K562 (cell line): ENCODE measurements around the gene DNASE1L1. TPM values are rescaled to one million over a fixed set of nuclear protein-coding genes. Genes with fewer than 3 reads are reported as not detected.
A peak's percentile ranks its signal among the peaks of the same experiment; 100 is the strongest.

Experiments
- ATF3 ChIP-seq, 2 experiments: fragments of 450-650 bp in 1 of 2; sonication (generic) in 1 of 2; formaldehyde crosslinking in 1 of 2; IDR thresholded peaks in 1 of 2; conservative IDR thresholded peaks in 1 of 2; 2 replicates each; pipeline versions ENCODE4 v1.6.1 to v1.8.1; 2016 to 2023; ENCODE audit warnings: mild to moderate bottlenecking in 2 of 2, moderate library complexity in 2 of 2, inconsistent platforms in 1 of 2, missing genetic modification reagents in 1 of 2
- CBFA2T2 ChIP-seq: fragments of 450-650 bp; conservative IDR thresholded peaks from 2 replicates; pipeline ENCODE4 v1.6.1; 2017; ENCODE audit warnings: mild to moderate bottlenecking
- ERF ChIP-seq: fragments of 450-650 bp; formaldehyde crosslinking; IDR thresholded peaks from 2 replicates; pipeline ENCODE4 v1.4.0; 2020; ENCODE audit warnings: mild to moderate bottlenecking, mixed read lengths
- KDM2B ChIP-seq: fragments of 250-450 bp; sonication (Bioruptor Pico); IDR thresholded peaks from 2 replicates; pipeline ENCODE4 v1.8.0; 2021; ENCODE audit warnings: mild to moderate bottlenecking, moderate library complexity
- LEF1 ChIP-seq: fragments of 450-650 bp; IDR thresholded peaks from 2 replicates; pipeline ENCODE4 v1.6.1; 2016; ENCODE audit warnings: mild to moderate bottlenecking
- MAFF ChIP-seq: IDR thresholded peaks from 2 replicates; pipeline ENCODE4 v1.6.1; 2012; ENCODE audit warnings: low read length, improper control_type of control experiment
- MCM5 ChIP-seq: fragments of 450-650 bp; IDR thresholded peaks from 2 replicates; pipeline ENCODE4 v1.6.1; 2016; ENCODE audit warnings: low read depth
- NKRF ChIP-seq: fragments of 450-650 bp; IDR thresholded peaks from 2 replicates; pipeline ENCODE4 v1.6.1; 2016; ENCODE audit warnings: borderline replicate concordance
- PRDM10 ChIP-seq: fragments of 450-650 bp; IDR thresholded peaks from 2 replicates; pipeline ENCODE4 v1.6.1; 2018; ENCODE audit not compliant: partially characterized antibody
- RBM22 ChIP-seq: fragments of 200-400 bp; formaldehyde crosslinking; IDR thresholded peaks from 2 replicates; pipeline ENCODE4 v1.6.1; 2018; ENCODE audit warnings: low read length, low read depth; ENCODE audit not compliant: poor library complexity, severe bottlenecking
- SREBF2 ChIP-seq: sonication (generic); formaldehyde crosslinking; IDR thresholded peaks from 2 replicates; pipeline ENCODE4 v1.4.0; 2020; ENCODE audit warnings: mild to moderate bottlenecking, missing genetic modification reagents
- TAF1 ChIP-seq: IDR thresholded peaks from 2 replicates; pipeline ENCODE4 v1.6.1; 2011; ENCODE audit warnings: mild to moderate bottlenecking, low read length, moderate library complexity; ENCODE audit not compliant: insufficient read depth, control insufficient read depth, severe bottlenecking; ENCODE audit errors: extremely low read depth
- TAF9B ChIP-seq: fragments of 450-650 bp; IDR thresholded peaks from 2 replicates; pipeline ENCODE4 v1.6.1; 2018; ENCODE audit warnings: mild to moderate bottlenecking; ENCODE audit not compliant: partially characterized antibody
- ZNF143 ChIP-seq: sonication (generic); formaldehyde crosslinking; IDR thresholded peaks from 2 replicates; pipeline ENCODE4 v1.9.0; 2022; ENCODE audit warnings: mild to moderate bottlenecking, missing genetic modification reagents
- ZNF282 ChIP-seq: sonication (generic); formaldehyde crosslinking; IDR thresholded peaks from 2 replicates; pipeline ENCODE4 v1.8.1; 2023; ENCODE audit warnings: missing genetic modification reagents
- ZNF695 ChIP-seq: fragments of 450-650 bp; formaldehyde crosslinking; IDR thresholded peaks from 2 replicates; pipeline ENCODE4 v1.4.0; 2020; ENCODE audit warnings: mild to moderate bottlenecking, moderate library complexity
- polyA plus RNA-seq, 8 experiments: library from polyadenylated mRNA; depleted of rRNA in 4 of 8; stranded (reverse) in 5 of 8; unstranded in 3 of 8; fragments of >200 nt; fragmentation: Nextera tagmentation in 2 of 8; fragmentation: Illumina TruSeq in 1 of 8; extraction: Ambion mirVana in 2 of 8; extraction: Trizol in 1 of 8; gene quantifications; 2 replicates each; pipeline versions ENCODE4 v1.2.1 to v1.2.3, GENCODE V29; 2011 to 2014; ENCODE audit warnings: inconsistent platforms in 1 of 8, missing spikeins in 1 of 8
- total RNA-seq, 7 experiments: library from RNA; depleted of rRNA in 6 of 7; stranded (reverse); fragments of >200 nt in 6 of 7; fragmentation: Illumina TruSeq in 2 of 7; extraction: Trizol in 2 of 7; gene quantifications; 2 replicates each; pipeline versions ENCODE4 v1.2.1 to v1.2.3, GENCODE V29; 2011 to 2021; ENCODE audit warnings: low replicate concordance in 1 of 7
- TF ChIP-seq, protein P1 (sequence below): fragments of 250-450 bp; sonication (Bioruptor Pico); IDR thresholded peaks from 2 replicates; pipeline ENCODE4 v1.5.0; 2022; ENCODE audit warnings: mild to moderate bottlenecking
- TF ChIP-seq, protein P2 (sequence below): fragments of 250-450 bp; sonication (Bioruptor Pico); IDR thresholded peaks from 2 replicates; pipeline ENCODE4 v1.8.0; 2021; ENCODE audit warnings: moderate library complexity, mild to moderate bottlenecking, inconsistent platforms

DNASE1L1 gene
- total and polyA plus RNA-seq, 9 of the 15 experiments (the other 6 are each of a cell fraction or from before 2014, with no cell fraction given), result 0.73 to 12.6 (median 7.9) TPM

GRCh38 chrX:154368630-154369448 is 40.2 kb downstream of the DNASE1L1 start (continued):
- TF ChIP-seq, protein P1, sequence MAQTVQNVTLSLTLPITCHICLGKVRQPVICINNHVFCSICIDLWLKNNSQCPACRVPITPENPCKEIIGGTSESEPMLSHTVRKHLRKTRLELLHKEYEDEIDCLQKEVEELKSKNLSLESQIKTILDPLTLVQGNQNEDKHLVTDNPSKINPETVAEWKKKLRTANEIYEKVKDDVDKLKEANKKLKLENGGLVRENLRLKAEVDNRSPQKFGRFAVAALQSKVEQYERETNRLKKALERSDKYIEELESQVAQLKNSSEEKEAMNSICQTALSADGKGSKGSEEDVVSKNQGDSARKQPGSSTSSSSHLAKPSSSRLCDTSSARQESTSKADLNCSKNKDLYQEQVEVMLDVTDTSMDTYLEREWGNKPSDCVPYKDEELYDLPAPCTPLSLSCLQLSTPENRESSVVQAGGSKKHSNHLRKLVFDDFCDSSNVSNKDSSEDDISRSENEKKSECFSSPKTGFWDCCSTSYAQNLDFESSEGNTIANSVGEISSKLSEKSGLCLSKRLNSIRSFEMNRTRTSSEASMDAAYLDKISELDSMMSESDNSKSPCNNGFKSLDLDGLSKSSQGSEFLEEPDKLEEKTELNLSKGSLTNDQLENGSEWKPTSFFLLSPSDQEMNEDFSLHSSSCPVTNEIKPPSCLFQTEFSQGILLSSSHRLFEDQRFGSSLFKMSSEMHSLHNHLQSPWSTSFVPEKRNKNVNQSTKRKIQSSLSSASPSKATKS (CRISPR knock-in tag), result no peak
- TF ChIP-seq CBFA2T2, result no peak
- TF ChIP-seq RBM22, result peak; percentile 56
- TF ChIP-seq PRDM10, result no peak
- TF ChIP-seq ERF (CRISPR knock-in tag), result 0 out of 2 replicates have a peak, but pooled peaks have one; percentile 18
- no peak for TF ChIP-seq ZNF695 (CRISPR knock-in tag)
- TF ChIP-seq ZNF143, result no peak
- TF ChIP-seq, protein P2, sequence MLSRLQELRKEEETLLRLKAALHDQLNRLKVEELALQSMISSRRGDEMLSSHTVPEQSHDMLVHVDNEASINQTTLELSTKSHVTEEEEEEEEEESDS (CRISPR knock-in tag), result no peak
- TF ChIP-seq TAF1, result peak; percentile 31
- TF ChIP-seq LEF1, result no peak
- no peak for TF ChIP-seq ZNF282 (CRISPR knock-in tag)
- TF ChIP-seq MCM5, result no peak
- TF ChIP-seq MAFF, result no peak
- no peak for TF ChIP-seq SREBF2
- TF ChIP-seq TAF9B, result no peak
- peak; percentile 93 for TF ChIP-seq ATF3 (IDR thresholded peaks at IDR 0.05)
- TF ChIP-seq ATF3 (CRISPR knock-in tag; conservative IDR thresholded peaks at IDR 0.05), result peak; percentile 74; the same call in 1 of the 2 replicates
- 0 out of 2 replicates have a peak, but pooled peaks have one; percentile 13 for TF ChIP-seq NKRF
- TF ChIP-seq KDM2B, result no peak
